ENCODE results near the gene BIK. TPM values are rescaled to one million over a fixed set of nuclear protein-coding genes. Genes with fewer than 3 reads are reported as not detected.

BIK gene
- total RNA-seq, 1 donor from 2014 or later = 2.5 TPM

DNA sequence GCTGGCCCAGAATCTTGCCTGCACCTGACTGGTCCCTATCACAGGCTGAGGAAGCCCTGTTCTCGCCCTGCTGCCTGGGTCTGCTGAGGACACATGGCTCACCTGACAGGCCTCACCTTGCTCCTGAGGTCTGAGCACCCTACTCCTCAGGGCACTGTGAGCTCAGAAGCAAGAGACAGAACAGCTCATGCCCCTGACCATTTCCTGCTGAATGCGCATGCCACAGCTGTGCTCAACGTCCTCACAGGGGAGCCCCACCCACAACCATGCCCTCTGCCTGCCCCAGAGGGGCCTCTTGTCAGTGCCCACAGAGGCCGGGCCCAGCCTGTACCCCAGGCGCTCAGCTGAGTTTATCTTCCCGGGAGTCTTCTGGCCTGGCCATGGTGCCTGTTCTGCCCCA is 38.0 kb downstream of the BIK start:
- peak overlapping the region; percentile 33 for H3K27ac Mint-ChIP-seq
- H3K36me3 Mint-ChIP-seq (ENCODE audit: low read depth) = peaks cover 5% of the 10 kb centered on the region
- peaks cover 29% of the 10 kb centered on the region for H3K4me1 Mint-ChIP-seq (ENCODE audit: low read depth)
- DNase-seq (ENCODE audit: low spot score) = no peak
- no peaks in the 10 kb centered on the region for H3K9me3 Mint-ChIP-seq
- intact Hi-C loops (cut with micrococcal nuclease) = no loop called here
- H3K27me3 Mint-ChIP-seq (ENCODE audit: low read depth) = no peaks in the 10 kb centered on the region
- peak overlapping the region; percentile 27 for H3K4me3 Mint-ChIP-seq (ENCODE audit: low read depth)

DNA sequence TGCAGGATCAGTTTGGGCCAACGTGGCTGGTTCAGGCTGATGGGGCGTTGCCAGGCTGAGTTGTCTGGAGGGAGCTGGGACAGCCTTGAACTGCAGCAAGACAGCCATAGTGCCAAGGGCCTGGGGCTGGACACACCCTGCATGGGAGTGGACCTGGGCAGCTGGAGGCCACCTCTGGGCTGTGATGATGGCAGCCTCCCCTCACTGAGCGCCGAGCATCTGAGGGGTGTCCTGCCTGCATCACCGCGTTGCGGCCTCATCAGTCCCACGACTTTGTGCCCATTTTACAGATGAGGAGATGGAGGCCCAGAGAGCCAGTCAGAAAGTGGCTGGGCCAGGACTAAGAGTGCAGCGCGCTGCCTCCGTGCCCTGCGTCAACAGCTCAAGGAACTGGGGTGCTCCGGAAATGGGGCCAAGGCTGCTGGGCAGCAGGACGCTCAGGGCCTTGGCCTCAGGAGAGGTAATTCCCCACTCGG is 40.2 kb downstream of the BIK start:
- H3K9me3 Mint-ChIP-seq = no peaks in the 10 kb centered on the region
- DNase-seq (ENCODE audit: low spot score) = no peak
- H3K36me3 Mint-ChIP-seq (ENCODE audit: low read depth) = peaks cover 5% of the 10 kb centered on the region
- intact Hi-C loops (cut with micrococcal nuclease) = loop anchor here (5.0 kb wide), 1 partner anchor 37 kb away; the partner anchor contains the start of gene TTLL12
- peak overlapping the region; percentile 94 for H3K27ac Mint-ChIP-seq
- peak overlapping the region; percentile 98 for H3K4me3 Mint-ChIP-seq (ENCODE audit: low read depth)
- H3K4me1 Mint-ChIP-seq (ENCODE audit: low read depth) = peaks cover 29% of the 10 kb centered on the region
- no peaks in the 10 kb centered on the region for H3K27me3 Mint-ChIP-seq (ENCODE audit: low read depth)

DNA sequence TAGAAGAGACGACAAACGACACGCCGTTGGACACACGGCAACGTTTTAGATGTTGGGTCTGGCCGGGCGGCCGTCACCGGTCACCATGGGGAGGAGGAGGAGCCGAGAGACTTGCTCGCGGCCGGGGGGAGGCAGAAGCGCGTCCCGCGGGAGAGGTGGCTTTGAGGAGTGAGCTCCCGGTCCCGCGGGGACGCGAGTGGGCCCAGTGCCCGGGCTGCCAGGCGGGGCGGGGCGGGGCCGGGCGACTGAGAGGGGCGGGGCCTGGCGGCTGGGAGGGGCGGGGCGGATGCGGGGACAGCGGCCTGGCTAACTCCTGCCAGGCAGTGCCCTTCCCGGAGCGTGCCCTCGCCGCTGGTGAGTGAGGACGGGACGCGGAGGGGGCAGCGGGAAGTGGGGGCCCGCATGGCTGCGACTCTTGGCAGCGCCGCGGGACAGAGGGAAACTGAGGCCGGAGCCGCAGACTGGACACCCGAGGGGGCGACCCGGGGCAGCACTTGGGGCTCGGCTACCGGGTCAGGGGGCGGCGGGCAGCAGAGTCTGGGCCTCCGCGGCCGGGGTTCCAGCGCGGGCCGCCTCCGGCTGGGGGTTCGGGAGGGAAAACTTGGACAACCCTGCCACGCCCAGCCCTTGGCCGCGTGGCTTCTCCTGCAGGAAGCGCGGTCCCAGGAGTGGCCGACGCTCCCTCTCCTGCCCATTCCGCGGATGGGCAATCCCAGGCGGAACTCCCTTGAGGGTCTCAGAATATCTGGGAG is 40.9 kb downstream of the BIK start, which contains the start of gene TSPO:
Gene TSPO, plus strand, starts transcription at position 309 of the 752 bp plus-strand sequence. CDS start 7,680 bp downstream, outside the sequence.
- H3K27me3 Mint-ChIP-seq (ENCODE audit: low read depth) = no peaks in the 10 kb centered on the region
- H3K4me1 Mint-ChIP-seq (ENCODE audit: low read depth) = peaks cover 28% of the 10 kb centered on the region
- peak; percentile 47 for DNase-seq (ENCODE audit: low spot score)
- H3K36me3 Mint-ChIP-seq (ENCODE audit: low read depth) = peaks cover 5% of the 10 kb centered on the region
- no peaks in the 10 kb centered on the region for H3K9me3 Mint-ChIP-seq
- intact Hi-C loops (cut with micrococcal nuclease) = loop anchor here (5.0 kb wide), 1 partner anchor 36 kb away; the partner anchor contains the start of gene TTLL12
- peak within 1 kb of the TSS; percentile 99 for H3K4me3 Mint-ChIP-seq (ENCODE audit: low read depth)
- H3K27ac Mint-ChIP-seq = peak within 1 kb of the TSS; percentile 94

DNA sequence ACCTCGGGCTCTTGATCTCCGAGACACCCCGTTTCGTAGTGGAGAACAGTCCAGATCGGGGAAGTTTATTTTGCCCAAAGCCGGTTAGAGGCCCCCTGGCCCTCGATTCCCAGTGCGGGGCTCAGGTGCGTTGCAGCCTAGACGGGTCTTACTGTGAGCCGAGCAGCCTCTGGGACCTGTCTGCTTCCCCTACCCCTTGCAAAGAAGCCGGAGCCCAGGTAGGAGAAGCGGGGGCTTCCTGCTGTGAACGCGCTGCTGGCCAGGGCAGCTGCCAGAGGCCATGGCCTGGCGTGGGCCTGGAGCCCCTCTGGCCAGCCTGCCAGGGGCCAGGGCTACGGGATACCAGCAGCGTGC is 41.4 kb downstream of the BIK start:
- Mint-ChIP-seq H3K4me1 (ENCODE audit: low read depth) (peaks cover 24% of the 10 kb centered on the region), H3K4me3 (ENCODE audit: low read depth) (peak overlapping the region; percentile 99), H3K9me3 (no peaks in the 10 kb centered on the region), H3K36me3 (ENCODE audit: low read depth) (peaks cover 5% of the 10 kb centered on the region), H3K27ac (peak overlapping the region; percentile 92), H3K27me3 (ENCODE audit: low read depth) (no peaks in the 10 kb centered on the region)
- intact Hi-C loops (cut with micrococcal nuclease) = loop anchor here (5.0 kb wide), 1 partner anchor 35 kb away; the partner anchor contains the start of gene TTLL12
- DNase-seq (ENCODE audit: low spot score) = no peak

GRCh38 chr22:43152357-43153071 is 42.0 kb downstream of the BIK start:
- H3K4me1 Mint-ChIP-seq (ENCODE audit: low read depth) = peaks cover 21% of the 10 kb centered on the region
- H3K27me3 Mint-ChIP-seq (ENCODE audit: low read depth) = no peaks in the 10 kb centered on the region
- H3K27ac Mint-ChIP-seq = peak overlapping the region; percentile 92
- DNase-seq (ENCODE audit: low spot score) = peak; percentile 38
- intact Hi-C loops (cut with micrococcal nuclease) = loop anchor here (5.0 kb wide), 1 partner anchor 35 kb away; the partner anchor contains the start of gene TTLL12
- H3K4me3 Mint-ChIP-seq (ENCODE audit: low read depth) = peak overlapping the region; percentile 99
- peaks cover 5% of the 10 kb centered on the region for H3K36me3 Mint-ChIP-seq (ENCODE audit: low read depth)
- H3K9me3 Mint-ChIP-seq = no peaks in the 10 kb centered on the region

- Mint-ChIP-seq H3K36me3 (ENCODE audit: low read depth) (peaks cover 5% of the 10 kb centered on the region), H3K27ac (no peak overlapping the region), H3K9me3 (no peaks in the 10 kb centered on the region), H3K4me3 (ENCODE audit: low read depth) (no peak overlapping the region), H3K4me1 (ENCODE audit: low read depth) (peaks cover 11% of the 10 kb centered on the region), H3K27me3 (ENCODE audit: low read depth) (no peaks in the 10 kb centered on the region)
- DNase-seq (ENCODE audit: low spot score) = no peak
- intact Hi-C loops (cut with micrococcal nuclease) = loop anchor here (5.0 kb wide), 1 partner anchor 33 kb away; the partner anchor contains the start of gene TTLL12
Measured at GRCh38 chr22:43153899-43154298, 43.3 kb downstream of the BIK start.

DNA sequence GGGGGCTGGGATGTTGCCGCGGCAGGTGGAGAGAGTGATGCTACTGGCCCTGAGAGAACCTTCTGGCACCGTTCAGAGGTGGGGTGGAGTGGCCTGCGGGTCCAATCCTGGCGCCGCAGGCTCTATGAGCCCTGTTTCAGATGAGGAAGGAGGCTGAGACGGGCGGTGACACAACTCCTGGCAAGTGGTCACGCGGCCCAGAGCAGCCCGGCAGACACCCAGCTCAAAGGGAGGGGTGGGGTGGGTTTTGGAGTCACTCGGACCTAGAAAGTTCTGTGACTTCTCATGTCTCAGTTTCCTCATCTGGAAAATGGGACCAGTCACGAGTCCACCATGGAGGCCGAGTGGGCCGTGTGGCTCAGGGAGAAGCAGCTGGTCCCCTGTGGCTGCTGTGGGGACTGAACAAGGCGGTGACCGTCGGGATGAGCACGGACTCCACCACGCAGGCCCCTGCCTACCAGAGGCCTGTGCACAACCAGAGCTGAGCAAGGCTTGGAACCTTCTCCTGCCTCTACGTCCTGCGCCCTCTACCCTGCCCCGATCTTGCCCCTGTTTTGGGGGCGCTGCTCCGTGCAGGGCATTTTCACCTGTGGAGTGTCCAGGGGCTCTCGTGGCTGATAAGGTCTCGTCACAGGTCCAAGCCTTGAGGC is 44.5 kb downstream of the BIK start:
- no peak overlapping the region for H3K27ac Mint-ChIP-seq
- no peak for DNase-seq (ENCODE audit: low spot score)
- peaks cover 10% of the 10 kb centered on the region for H3K4me1 Mint-ChIP-seq (ENCODE audit: low read depth)
- no peaks in the 10 kb centered on the region for H3K27me3 Mint-ChIP-seq (ENCODE audit: low read depth)
- H3K9me3 Mint-ChIP-seq = no peaks in the 10 kb centered on the region
- peaks cover 5% of the 10 kb centered on the region for H3K36me3 Mint-ChIP-seq (ENCODE audit: low read depth)
- no peak overlapping the region for H3K4me3 Mint-ChIP-seq (ENCODE audit: low read depth)
- intact Hi-C loops (cut with micrococcal nuclease) = loop anchor here (5.0 kb wide), 1 partner anchor 32 kb away; the partner anchor contains the start of gene TTLL12

GRCh38 chr22:43155789-43156188 is 45.2 kb downstream of the BIK start:
- DNase-seq (ENCODE audit: low spot score) = no peak
- Mint-ChIP-seq H3K36me3 (ENCODE audit: low read depth) (peaks cover 9% of the 10 kb centered on the region), H3K27me3 (ENCODE audit: low read depth) (no peaks in the 10 kb centered on the region), H3K4me1 (ENCODE audit: low read depth) (peaks cover 6% of the 10 kb centered on the region), H3K9me3 (no peaks in the 10 kb centered on the region), H3K27ac (no peak overlapping the region), H3K4me3 (ENCODE audit: low read depth) (no peak overlapping the region)
- intact Hi-C loops (cut with micrococcal nuclease) = no loop called here

DNA sequence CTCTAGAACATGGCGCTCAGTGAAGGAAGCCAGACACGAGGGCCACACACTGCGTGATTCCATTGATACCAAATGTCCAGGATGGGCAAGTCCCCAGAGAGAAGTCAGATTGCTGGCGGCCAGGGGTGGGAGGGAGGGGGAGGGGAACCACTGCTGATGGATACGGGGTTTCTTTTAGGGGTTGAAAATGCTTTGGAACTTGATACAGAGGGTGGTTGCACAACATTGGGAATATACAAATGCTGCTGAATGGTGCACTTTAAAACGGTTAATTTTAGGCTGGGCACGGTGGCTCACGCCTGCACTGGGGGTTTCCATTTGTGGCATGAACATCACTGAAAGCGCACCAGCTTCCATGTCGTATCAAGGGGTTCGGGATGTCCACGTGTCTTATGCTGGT is 45.9 kb downstream of the BIK start:
- H3K9me3 Mint-ChIP-seq = no peaks in the 10 kb centered on the region
- DNase-seq (ENCODE audit: low spot score) = no peak
- intact Hi-C loops (cut with micrococcal nuclease) = no loop called here
- no peak overlapping the region for H3K4me3 Mint-ChIP-seq (ENCODE audit: low read depth)
- peaks cover 2% of the 10 kb centered on the region for H3K4me1 Mint-ChIP-seq (ENCODE audit: low read depth)
- no peak overlapping the region for H3K27ac Mint-ChIP-seq
- peaks cover 7% of the 10 kb centered on the region for H3K36me3 Mint-ChIP-seq (ENCODE audit: low read depth)
- H3K27me3 Mint-ChIP-seq (ENCODE audit: low read depth) = no peaks in the 10 kb centered on the region

DNA sequence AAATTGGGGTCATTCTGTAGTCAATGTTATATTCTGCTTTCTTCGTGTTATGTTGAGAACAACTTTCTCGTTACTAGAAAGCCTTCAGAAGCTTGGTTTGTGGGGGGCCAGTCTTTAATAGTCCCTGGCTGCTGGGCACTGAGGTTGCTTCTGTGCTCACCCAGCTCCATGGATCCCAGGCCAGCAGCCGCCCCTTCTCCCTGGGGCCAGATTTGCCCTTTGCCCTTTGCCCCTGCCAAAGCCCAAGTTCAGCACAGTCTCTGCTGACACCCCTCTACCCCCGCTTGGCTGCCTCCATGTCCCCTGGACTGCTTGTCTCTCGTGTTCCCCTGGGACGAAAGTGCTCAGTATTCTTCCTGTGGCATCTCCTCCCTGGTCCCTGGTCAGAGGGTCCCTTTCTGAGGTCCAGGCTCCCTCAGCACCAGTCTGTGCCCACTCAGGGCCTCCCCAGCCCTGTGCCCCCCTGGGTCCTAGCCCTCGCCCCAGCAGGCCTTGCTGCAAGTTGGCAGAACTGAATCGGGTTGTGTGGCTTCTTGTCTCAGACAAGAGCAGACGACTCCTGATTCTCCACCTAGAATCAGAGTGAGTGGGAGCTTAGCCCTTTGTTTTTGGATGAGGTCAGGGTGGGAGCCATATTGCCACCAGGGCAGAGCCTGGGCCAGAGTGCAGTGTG is 47.5 kb downstream of the BIK start:
- H3K27me3 Mint-ChIP-seq (ENCODE audit: low read depth) = no peaks in the 10 kb centered on the region
- H3K36me3 Mint-ChIP-seq (ENCODE audit: low read depth) = peaks cover 5% of the 10 kb centered on the region
- H3K9me3 Mint-ChIP-seq = no peaks in the 10 kb centered on the region
- DNase-seq (ENCODE audit: low spot score) = no peak
- intact Hi-C loops (cut with micrococcal nuclease) = no loop called here
- peaks cover under 1% of the 10 kb centered on the region for H3K4me1 Mint-ChIP-seq (ENCODE audit: low read depth)
- no peak overlapping the region for H3K27ac Mint-ChIP-seq
- H3K4me3 Mint-ChIP-seq (ENCODE audit: low read depth) = no peak overlapping the region

- intact Hi-C loops (cut with micrococcal nuclease) = no loop called here
- Mint-ChIP-seq H3K27me3 (ENCODE audit: low read depth) (no peaks in the 10 kb centered on the region), H3K4me3 (ENCODE audit: low read depth) (no peak overlapping the region), H3K27ac (no peak overlapping the region), H3K36me3 (ENCODE audit: low read depth) (peaks cover 3% of the 10 kb centered on the region), H3K9me3 (no peaks in the 10 kb centered on the region), H3K4me1 (ENCODE audit: low read depth) (no peaks in the 10 kb centered on the region)
- no peak for DNase-seq (ENCODE audit: low spot score)
Measured at GRCh38 chr22:43158778-43159483, 48.4 kb downstream of the BIK start.

Data from activated T-helper 2 cell treated with anti-CD3 and anti-CD28 coated beads, Interferon-gamma antibody, Interleukin-2, Interleukin-4, amounts not matched to agents 10 μg/mL and 5 μg/mL and 100 μg/mL, durations not matched to agents 14 hours and 24 hours and 36 hours (primary cell).